Ovary (tissue), 9 donors: Measurements from ENCODE around the gene MORN1. TPM values are rescaled to one million over a fixed set of nuclear protein-coding genes. Genes with fewer than 3 reads are reported as not detected.

Source experiments
- DNase-seq, 5 donors: peaks; one replicate each; pipeline ENCODE4 v3.0.0-alpha.2; 2019 to 2020
- H3K27ac ChIP-seq, 2 donors: fragments of 200-600 bp; one replicate each; pipeline versions ENCODE4 v1.5.1 to v1.8.0; 2019 to 2022
- H3K27me3 ChIP-seq: fragments of 200-600 bp; one replicate; pipeline ENCODE4 v1.8.0; 2022
- H3K36me3 ChIP-seq: fragments of 200-600 bp; sonication (generic); one replicate; pipeline ENCODE4 v1.5.1; 2019
- H3K4me1 ChIP-seq: one replicate; pipeline ENCODE4 v1.8.1; 2013; ENCODE audit warnings: mild to moderate bottlenecking, moderate library complexity; ENCODE audit not compliant: insufficient read depth
- H3K4me3 ChIP-seq: fragments of 200-600 bp; sonication (generic); one replicate; pipeline ENCODE4 v1.5.1; 2017
- H3K9me3 ChIP-seq, 2 donors: fragments of 200-600 bp in 1 of 2; sonication (generic) in 1 of 2; one replicate each; pipeline versions ENCODE4 v1.5.1 to v1.8.1; 2013 to 2019; ENCODE audit warnings: mild to moderate bottlenecking in 1 of 2, moderate library complexity in 1 of 2
- CTCF ChIP-seq, 3 donors: fragments of 450-650 bp in 2 of 3; fragments of 200-600 bp in 1 of 3; IDR thresholded peaks; one replicate each; pipeline versions ENCODE4 v1.5.1 to v1.8.0; 2016 to 2022; ENCODE audit warnings: antibody characterized with exemption in 3 of 3, mild to moderate bottlenecking in 1 of 3
- EP300 ChIP-seq: sonication (generic); formaldehyde crosslinking; IDR thresholded peaks from one replicate; pipeline ENCODE4 v1.6.1; 2017; ENCODE audit warnings: antibody characterized with exemption
- POLR2A ChIP-seq: fragments of 450-650 bp; IDR thresholded peaks from one replicate; pipeline ENCODE4 v1.6.1; 2017; ENCODE audit warnings: antibody characterized with exemption, mild to moderate bottlenecking, moderate library complexity
- WGBS, 3 donors: extraction: QIAGEN DNeasy Blood & Tissue Kit in 1 of 3; methylation state at CpG; one replicate each; pipeline versions ENCODE4 v1.1.5 to v1.1.7; 2013 to 2017; 5-methylcytosine and 5-hydroxymethylcytosine counted together
- intact Hi-C, 4 donors: fragments of 100-400 bp; cut with DNase I; formaldehyde crosslinking; loops; one replicate each; pipeline versions ENCODE4 v1.11.0 to v1.15.1; 2022 to 2023
- polyA plus RNA-seq, 2 donors: library from polyadenylated mRNA; stranded (reverse); fragments of 200-250 nt in 1 of 2; fragments of 350-450 nt in 1 of 2; fragmentation: Illumina TruSeq in 1 of 2; extraction: RNeasy Lipid Tissue Mini Kit (QIAGEN cat#74804) in 1 of 2; gene quantifications; one replicate each; pipeline ENCODE4 v1.2.3, GENCODE V29; 2013 to 2014
- total RNA-seq, 7 donors: library from RNA; depleted of rRNA in 2 of 7; stranded (reverse); fragments of >200 nt in 2 of 7; fragmentation: NEBNext Ultra II Directional in 3 of 7; extraction: Animal tissue kit (Norgen Biotek cat#: 25700) in 3 of 7; gene quantifications; one replicate each; pipeline versions ENCODE4 v1.1.0 to v1.2.4, GENCODE V29; 2016 to 2023
- donor health status: DM: no; HTN: no; CAD: no; lungs with moderate emphysema.
- donor health status: DM: no; HTN: no; CAD: no.
- donor health status: Bipolar disorder and iron deficiency.
- donor health status: DM: yes; HTN: yes; CAD: no.
- donor health status: DM: no; HTN: no; CAD: no.
- donor health status: DM: yes; HTN: yes; CAD: no.

The MORN1 gene
- total and polyA plus RNA-seq, 9 donors = 1.7 to 24.2 (median 17.7) TPM

DNA sequence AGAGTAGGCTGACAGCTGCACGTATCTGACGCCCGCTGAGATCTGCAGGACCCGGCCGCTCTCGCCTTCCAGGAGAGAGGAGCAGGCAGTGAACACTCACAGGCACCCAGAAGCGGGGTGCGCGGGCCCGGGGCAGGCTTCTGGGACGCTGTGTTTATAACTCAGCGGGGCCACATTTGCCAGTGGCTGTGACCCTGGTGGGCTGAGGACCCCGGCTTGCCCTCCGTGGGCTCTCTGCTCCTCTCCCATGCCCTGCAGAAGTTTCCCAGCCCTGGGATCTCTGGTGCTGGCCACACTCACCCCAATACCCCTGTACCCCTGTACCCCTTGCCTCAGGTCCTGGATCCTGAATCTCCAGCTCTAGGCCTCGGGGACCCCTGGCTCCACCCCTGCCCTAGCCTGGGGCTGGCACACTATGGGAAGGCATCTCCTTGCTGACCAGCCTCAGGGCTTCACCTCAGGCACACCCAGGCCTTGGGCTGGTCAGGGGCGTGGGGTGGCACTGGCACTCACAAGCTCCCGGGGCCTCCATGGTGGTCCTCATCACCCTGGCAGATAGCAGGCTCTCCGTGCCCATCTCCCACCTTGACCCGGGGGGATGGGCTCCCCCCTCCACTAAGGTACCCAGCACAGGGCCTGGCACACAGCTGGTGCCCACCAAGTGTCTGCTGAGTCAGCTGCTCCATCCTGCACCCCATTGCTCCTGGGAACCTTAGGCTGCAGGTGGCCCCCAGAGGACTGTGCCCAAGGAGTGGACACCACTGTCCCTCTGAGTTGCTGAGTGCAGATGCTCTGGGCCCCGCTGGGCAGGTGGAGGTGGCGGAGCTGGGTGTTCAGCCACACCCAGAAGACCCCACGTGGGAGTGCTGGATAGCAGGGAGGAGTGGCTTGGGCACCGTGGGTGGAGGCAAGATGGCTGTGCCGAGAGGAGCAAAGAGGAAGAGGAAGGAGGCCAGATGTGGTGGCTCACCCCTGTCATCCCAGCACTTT, 32.4 kb downstream of the MORN1 start:
- Histone ChIP-seq H3K9me3 (no peaks in the 10 kb centered on the region), H3K4me3 (no peak overlapping the region), H3K4me1 (no peaks in the 10 kb centered on the region), H3K36me3 (no peaks in the 10 kb centered on the region), H3K27ac (no peak overlapping the region), H3K27me3 (no peaks in the 10 kb centered on the region)
- TF ChIP-seq CTCF (IDR thresholded peaks at IDR 0.05) (no peak), EP300 (no peak)
- WGBS, 3 donors = 85 to 92% (median 86%) methylated on average over 24 of the region's 24 CpGs
- peak in 2 of 5 donors; percentile 13 to 29 for DNase-seq
- intact Hi-C loops = no loop called here

GRCh38 chr1:2358072-2358471, 33.3 kb downstream of the MORN1 start:
- H3K27me3 ChIP-seq = no peaks in the 10 kb centered on the region
- no peaks in the 10 kb centered on the region for H3K36me3 ChIP-seq
- intact Hi-C loops = no loop called here
- no peak overlapping the region for H3K4me3 ChIP-seq
- DNase-seq = peak in 1 of 5 donors; percentile 29
- H3K27ac ChIP-seq = no peak overlapping the region
- H3K9me3 ChIP-seq = no peaks in the 10 kb centered on the region
- WGBS, 3 donors = 84 to 89% (median 87%) methylated on average over 13 of the region's 13 CpGs
- no peaks in the 10 kb centered on the region for H3K4me1 ChIP-seq
- TF ChIP-seq CTCF (IDR thresholded peaks at IDR 0.05) (no peak), POLR2A (no peak), EP300 (no peak)

DNA sequence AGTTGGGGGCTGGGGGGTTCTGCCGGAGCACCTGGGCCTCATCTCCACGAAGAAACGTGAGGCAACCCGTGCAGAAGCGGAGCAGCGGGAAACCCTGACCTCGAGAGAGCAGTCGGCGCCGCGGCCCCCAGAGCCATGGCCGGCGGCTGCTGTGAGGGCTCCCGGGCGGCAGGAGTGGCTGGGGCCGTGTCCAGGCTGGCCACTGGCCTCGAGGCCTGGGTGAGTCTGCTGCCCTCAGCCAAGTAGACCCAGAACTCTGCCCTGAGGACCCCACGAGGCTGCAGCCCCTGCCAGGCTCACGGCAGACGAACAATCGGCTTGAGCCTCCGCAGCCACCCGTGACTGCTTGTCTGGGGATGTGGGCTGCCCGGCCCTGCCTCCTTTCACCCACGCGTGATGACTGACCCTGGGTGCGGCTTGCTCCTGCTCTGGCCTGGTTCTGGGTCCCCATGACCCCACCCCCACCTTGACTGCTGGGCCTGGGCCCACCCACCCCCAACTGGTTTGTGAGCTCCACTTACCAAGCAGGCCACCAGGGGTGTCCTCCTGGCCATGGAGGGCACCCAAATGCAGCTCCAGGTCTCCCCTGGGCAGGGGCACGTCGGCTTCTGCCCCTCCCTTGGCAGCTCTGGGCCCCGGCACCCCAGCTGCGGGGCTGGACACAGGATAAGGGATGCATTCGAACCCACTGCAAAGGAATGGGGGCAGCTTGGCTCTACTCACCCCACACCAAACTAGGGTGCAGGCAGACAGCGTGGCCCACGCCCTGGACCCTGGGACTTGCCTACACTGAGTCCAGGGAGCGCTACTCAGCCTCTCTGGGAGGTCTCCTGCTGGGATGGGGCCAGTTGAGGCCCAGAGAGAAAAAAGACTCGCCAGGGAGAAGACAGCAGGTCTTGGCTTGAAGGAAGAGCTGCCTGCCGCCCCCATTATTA, 34.2 kb downstream of the MORN1 start:
- Histone ChIP-seq H3K4me3 (no peak overlapping the region), H3K27ac (no peak overlapping the region), H3K27me3 (no peaks in the 10 kb centered on the region), H3K9me3 (no peaks in the 10 kb centered on the region), H3K36me3 (no peaks in the 10 kb centered on the region), H3K4me1 (no peaks in the 10 kb centered on the region)
- peak in 2 of 5 donors; percentile 14 to 30 for DNase-seq
- intact Hi-C loops = no loop called here
- 79 to 86% (median 85%) methylated on average over 33 to 37 of the region's 37 CpGs for WGBS, 3 donors
- TF ChIP-seq CTCF (IDR thresholded peaks at IDR 0.05) = no peak
- TF ChIP-seq POLR2A = no peak
- no peak for TF ChIP-seq EP300

DNA sequence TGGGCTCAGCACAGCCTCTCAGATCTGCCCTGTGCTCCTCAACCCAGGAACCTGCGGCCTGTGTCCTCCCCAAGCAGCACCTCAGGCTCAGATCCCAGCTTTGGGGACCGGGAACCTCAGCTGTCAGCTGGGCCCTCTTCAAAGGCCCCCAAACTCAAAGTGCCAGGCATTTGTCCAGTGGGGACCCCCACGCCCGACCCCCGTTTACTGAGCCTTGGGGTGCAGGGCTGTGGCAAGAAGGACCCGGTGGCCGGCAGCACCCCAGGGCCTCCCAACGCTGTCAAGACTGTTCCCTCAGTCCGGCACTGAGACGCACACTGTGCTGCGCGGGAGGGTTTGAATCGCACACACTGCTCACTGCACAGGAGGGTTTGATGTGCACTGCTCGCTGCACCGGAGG, 35.0 kb downstream of the MORN1 start:
- Histone ChIP-seq H3K4me1 (no peaks in the 10 kb centered on the region), H3K36me3 (no peaks in the 10 kb centered on the region), H3K9me3 (no peaks in the 10 kb centered on the region), H3K27me3 (no peaks in the 10 kb centered on the region), H3K27ac (no peak overlapping the region), H3K4me3 (no peak overlapping the region)
- TF ChIP-seq EP300 (no peak), POLR2A (no peak), CTCF (IDR thresholded peaks at IDR 0.05) (no peak)
- WGBS, 3 donors = 91 to 94% (median 91%) methylated on average over 15 of the region's 15 CpGs
- DNase-seq = no peak
- intact Hi-C loops = no loop called here
